GM12878 (cell line): Measurements from ENCODE around the gene DPP4. TPM values are rescaled to one million over a fixed set of nuclear protein-coding genes. Genes with fewer than 3 reads are reported as not detected.

Experiments
- ATAC-seq: fragments of 200-7000 bp; cut with Tn5 transposase; 3 replicates; pipeline ENCODE4 v1.9.1; 2020; ENCODE audit warnings: mild to moderate bottlenecking, moderate library complexity
- BruUV-seq: library from RNA; stranded (reverse); fragments of 400-500 nt; replicated peaks from 2 replicates; lab custom pipeline; 2021; lab: Mats Ljungman, UMichigan
- CTCF ChIA-PET: fragments of 300-600 bp; sonication (Branson Sonifier 250); formaldehyde crosslinking; extraction: SDS; loops from one replicate; lab custom pipeline; 2021; ENCODE audit warnings: inconsistent platforms; lab: Yijun Ruan, JAX
- POLR2A ChIA-PET: fragments of 350-600 bp; formaldehyde crosslinking; extraction: SDS; loops from one replicate; lab custom pipeline; 2021; ENCODE audit warnings: inconsistent platforms; lab: Charles Lee
- RAD21 ChIA-PET: fragments of 300-600 bp; sonication (Branson Sonifier 250); formaldehyde crosslinking; loops from one replicate; lab custom pipeline; 2023; ENCODE audit warnings: antibody characterized with exemption; ENCODE audit not compliant: unreplicated experiment; lab: Charles Lee
- SMC1A ChIA-PET: fragments of 300-600 bp; sonication (Branson Sonifier 250); formaldehyde crosslinking; loops from one replicate; lab custom pipeline; 2023; ENCODE audit not compliant: unreplicated experiment, uncharacterized antibody; lab: Charles Lee
- DNase-seq: peaks from one replicate; pipeline ENCODE4 v3.0.0-alpha.2; 2011; ENCODE audit warnings: low read depth, low spot score
- FAIRE-seq: peaks from 3 replicates; lab custom pipeline; 2011; peaks lifted over from hg19 to GRCh38; lab: Jason Lieb, UNC
- H2AFZ ChIP-seq: 2 replicates; pipeline ENCODE4 v1.6.0; 2011; ENCODE audit warnings: low read depth, low read length, control low read depth; ENCODE audit not compliant: control insufficient read depth
- H3K27ac ChIP-seq: 2 replicates; pipeline ENCODE4 v1.5.1; 2011; ENCODE audit warnings: control low read depth; ENCODE audit not compliant: control insufficient read depth, insufficient read depth
- H3K27me3 ChIP-seq, 2 experiments: replicated peaks in 1 of 2; 2 replicates each; pipeline versions ENCODE4 v1.6.0 to v1.6.1; 2011; ENCODE audit warnings: low read length in 1 of 2; ENCODE audit not compliant: control insufficient read depth in 2 of 2, insufficient read depth in 2 of 2
- H3K36me3 ChIP-seq, 2 experiments: 2 replicates each; pipeline ENCODE4 v1.5.1; 2011; ENCODE audit warnings: low read length in 1 of 2; ENCODE audit not compliant: control insufficient read depth in 2 of 2, insufficient read depth in 2 of 2
- H3K4me1 ChIP-seq: 2 replicates; pipeline ENCODE4 v1.6.1; 2011; ENCODE audit warnings: mild to moderate bottlenecking, low read length, moderate library complexity, mixed read lengths; ENCODE audit not compliant: control insufficient read depth, insufficient read depth
- H3K4me2 ChIP-seq: 2 replicates; pipeline ENCODE4 v1.6.0; 2011; ENCODE audit warnings: control low read depth; ENCODE audit not compliant: control insufficient read depth, insufficient read depth
- H3K4me3 ChIP-seq: fragments of 200-600 bp; sonication (generic); 2 replicates; pipeline ENCODE4 v1.5.1; 2016
- H3K79me2 ChIP-seq: 2 replicates; pipeline ENCODE4 v1.6.0; 2011; ENCODE audit warnings: low read length; ENCODE audit not compliant: control insufficient read depth, insufficient read depth
- H3K9ac ChIP-seq: 2 replicates; pipeline ENCODE4 v1.8.0; 2011; ENCODE audit warnings: low read length, control low read depth, mixed read lengths; ENCODE audit not compliant: control insufficient read depth, insufficient read depth
- H3K9me3 ChIP-seq: replicated peaks from 3 replicates; pipeline ENCODE4 v1.5.1; 2011; ENCODE audit warnings: mild to moderate bottlenecking, low read length; ENCODE audit not compliant: control insufficient read depth, insufficient read depth
- H4K20me1 ChIP-seq: 2 replicates; pipeline ENCODE4 v1.6.0; 2011; ENCODE audit not compliant: control insufficient read depth, insufficient read depth
- ASH2L ChIP-seq: fragments of 300-600, 200-600 bp; sonication (generic); IDR thresholded peaks from 2 replicates; pipeline ENCODE4 v1.6.1; 2017; ENCODE audit warnings: low read depth, mild to moderate bottlenecking, borderline replicate concordance
- ETV6 ChIP-seq, 2 experiments: fragments of 450-650 bp in 1 of 2; IDR thresholded peaks in 1 of 2; conservative IDR thresholded peaks in 1 of 2; 2 replicates each; pipeline ENCODE4 v1.6.1; 2014; ENCODE audit warnings: antibody characterized with exemption in 1 of 2, borderline replicate concordance in 1 of 2, low read depth in 1 of 2, mild to moderate bottlenecking in 1 of 2, moderate library complexity in 1 of 2
- EZH2 ChIP-seq: IDR thresholded peaks from 2 replicates; pipeline ENCODE4 v1.6.1; 2012; ENCODE audit warnings: low read depth, mild to moderate bottlenecking, control low read depth, inconsistent platforms, low read length, borderline replicate concordance; ENCODE audit not compliant: control insufficient read depth
- NFYB ChIP-seq: IDR thresholded peaks from 2 replicates; pipeline ENCODE4 v1.6.1; 2011; ENCODE audit warnings: low read depth, mild to moderate bottlenecking, low read length, improper control_type of control experiment, moderate library complexity; ENCODE audit not compliant: insufficient read depth
- PAX5 ChIP-seq: IDR thresholded peaks from 2 replicates; pipeline ENCODE4 v1.6.1; 2011; ENCODE audit warnings: low read depth, low read length, borderline replicate concordance
- RAD21 ChIP-seq: IDR thresholded peaks from 2 replicates; pipeline ENCODE4 v1.6.1; 2011; ENCODE audit warnings: mild to moderate bottlenecking, low read depth, low read length, moderate library complexity; ENCODE audit not compliant: insufficient read depth
- RFX5 ChIP-seq: IDR thresholded peaks from 2 replicates; pipeline ENCODE4 v1.6.1; 2011; ENCODE audit warnings: low read depth, low read length, improper control_type of control experiment
- ZNF622 ChIP-seq: fragments of 450-650 bp; IDR thresholded peaks from 2 replicates; pipeline ENCODE4 v1.6.1; 2017; ENCODE audit warnings: mild to moderate bottlenecking, inconsistent platforms
- WGBS: methylation state at CpG from one replicate; pipeline ENCODE4 v1.1.6; 2016; ENCODE audit warnings: low lambda C conversion rate; ENCODE audit not compliant: insufficient replicate concordance, insufficient coverage; ENCODE audit errors: missing lambda C conversion rate; 5-methylcytosine and 5-hydroxymethylcytosine counted together
- in situ Hi-C: fragments of 300-500 bp; cut with MboI; formaldehyde crosslinking; loops from 9 replicates; pipeline ENCODE4 v1.14.3; 2018; ENCODE audit warnings: mixed read lengths
- intact Hi-C: fragments of 100-400 bp; cut with micrococcal nuclease; formaldehyde crosslinking; loops from one replicate; pipeline ENCODE4 v1.14.2; 2022; ENCODE audit not compliant: unreplicated experiment
- polyA plus RNA-seq, 11 experiments: library from polyadenylated mRNA; depleted of rRNA in 4 of 11; unstranded in 6 of 11; stranded (reverse) in 5 of 11; fragments of >200 nt; fragmentation: Nextera tagmentation in 4 of 11; fragmentation: Illumina TruSeq in 1 of 11; extraction: Ambion mirVana in 4 of 11; extraction: Trizol in 1 of 11; gene quantifications; 1 replicate in 1 of 11; 2 replicates in 10 of 11; pipeline versions ENCODE4 v1.2.1 to v1.2.3, GENCODE V29; 2011 to 2016; ENCODE audit warnings: inconsistent platforms in 2 of 11, missing spikeins in 2 of 11, low read depth in 1 of 11
- total RNA-seq, 4 experiments: library from RNA; depleted of rRNA in 3 of 4; stranded (reverse); fragments of >200 nt in 3 of 4; fragmentation: Illumina TruSeq in 1 of 4; extraction: Trizol in 1 of 4; gene quantifications; 2 replicates each; pipeline versions ENCODE4 v1.2.1 to v1.2.3, GENCODE V29; 2013 to 2021
- TF ChIP-seq, protein P1 (sequence below): IDR thresholded peaks from 2 replicates; pipeline ENCODE4 v1.6.1; 2012; ENCODE audit warnings: low read depth, low read length, improper control_type of control experiment

Gene DPP4
- total and polyA plus RNA-seq, 10 of the 15 experiments (the other 5 are each of a cell fraction or from before 2014, with no cell fraction given), result 4.1 to 11.4 (median 9.3) TPM

DNA sequence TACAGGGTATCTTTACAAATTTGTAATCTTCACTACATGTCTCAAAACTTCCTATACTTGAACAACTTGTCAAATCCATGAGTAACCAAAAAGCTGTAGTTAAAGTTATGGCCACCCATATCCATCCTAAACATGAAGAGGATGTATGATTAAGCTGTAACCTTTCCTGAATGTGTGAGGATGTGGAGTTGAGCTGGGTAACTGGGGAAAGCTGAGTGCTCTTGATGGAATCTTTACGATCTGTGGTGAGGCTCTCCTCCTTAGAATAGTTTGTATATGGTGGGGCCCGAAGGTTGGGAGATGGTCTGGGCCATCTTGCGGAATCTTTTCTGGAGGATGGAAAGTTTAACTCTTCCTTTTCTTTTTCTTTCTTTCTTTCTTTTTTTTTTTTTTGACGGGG is 29.4 kb downstream of the DPP4 start:
- Histone ChIP-seq H3K27me3 (no peaks in the 10 kb centered on the region), H3K79me2 (no peaks in the 10 kb centered on the region), H2AFZ (no peak overlapping the region), H3K9ac (no peak overlapping the region), H3K4me1 (no peaks in the 10 kb centered on the region), H3K36me3 (no peaks in the 10 kb centered on the region; a peak in 2 of 4 replicates), H3K4me3 (no peak overlapping the region), H3K4me2 (no peak overlapping the region), H4K20me1 (no peaks in the 10 kb centered on the region), H3K9me3 (no peaks in the 10 kb centered on the region), H3K27ac (no peak overlapping the region)
- DNase-seq, result no peak
- in situ Hi-C loops (no loop called here), intact Hi-C loops (loop anchor here (5.0 kb wide), 1 partner anchor 43 kb away; no protein-coding TSS in a partner anchor)
- CTCF ChIA-PET, result interaction anchor here (1.1 kb wide), 1 partner anchor 78 kb away, joined by 4 read pairs; no protein-coding TSS in a partner anchor
- SMC1A ChIA-PET, result interaction anchor here (1.7 to 3.1 kb wide), 2 partner anchors 10 to 82 kb away, joined by 4 to 7 read pairs; no protein-coding TSS in a partner anchor
- no peak for ATAC-seq
- BruUV-seq, result no TSS peak
- WGBS, result 40% methylated on average over 3 of the region's 4 CpGs
- TF ChIP-seq ASH2L (no peak), ETV6 (conservative IDR thresholded peaks at IDR 0.05 in 1 of 2, IDR thresholded peaks at IDR 0.05 in 1 of 2; ENCODE audit: borderline replicate concordance in 1 of 2, low read depth in 1 of 2) (no peak), PAX5 (no peak), NFYB (no peak), RFX5 (no peak), EZH2 (no peak), ZNF622 (no peak), RAD21 (no peak)
- TF ChIP-seq, protein P1, sequence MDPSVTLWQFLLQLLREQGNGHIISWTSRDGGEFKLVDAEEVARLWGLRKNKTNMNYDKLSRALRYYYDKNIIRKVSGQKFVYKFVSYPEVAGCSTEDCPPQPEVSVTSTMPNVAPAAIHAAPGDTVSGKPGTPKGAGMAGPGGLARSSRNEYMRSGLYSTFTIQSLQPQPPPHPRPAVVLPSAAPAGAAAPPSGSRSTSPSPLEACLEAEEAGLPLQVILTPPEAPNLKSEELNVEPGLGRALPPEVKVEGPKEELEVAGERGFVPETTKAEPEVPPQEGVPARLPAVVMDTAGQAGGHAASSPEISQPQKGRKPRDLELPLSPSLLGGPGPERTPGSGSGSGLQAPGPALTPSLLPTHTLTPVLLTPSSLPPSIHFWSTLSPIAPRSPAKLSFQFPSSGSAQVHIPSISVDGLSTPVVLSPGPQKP, result no peak
- POLR2A ChIA-PET, result interaction anchor here (0.5 to 1.0 kb wide), 2 partner anchors 26 to 85 kb away, joined by 3 to 9 read pairs; no protein-coding TSS in a partner anchor
- RAD21 ChIA-PET, result interaction anchor here (1.1 kb wide), 1 partner anchor 12 kb away, joined by 3 read pairs; no protein-coding TSS in a partner anchor
- FAIRE-seq, result no peak
